Superior temporal gyrus (tissue), 1 donor: ENCODE results near the gene ERN2.
"Not testable (repeated sequence)": the region's sequence is repeated elsewhere in the genome, so short reads cannot be mapped to it uniquely, and the experiment has no call there.

Source experiments
- DNase-seq: peaks from one replicate; pipeline ENCODE4 v3.0.0-alpha.2; 2016; ENCODE audit errors: extremely low spot score

Gene ERN2

GRCh38 chr16:23722613-23723240, 9.7 kb upstream of the ERN2 start:
- DNase-seq = not testable (repeated sequence)

GRCh38 chr16:23716484-23716883, 3.5 kb upstream of the ERN2 start:
- DNase-seq = no peak

GRCh38 chr16:23711785-23712184, 1.2 kb downstream of the ERN2 start:
- DNase-seq = no peak

- no peak for DNase-seq
These were observed 2.5 kb downstream of the ERN2 start for GRCh38 chr16:23710504-23710903.

GRCh38 chr16:23710008-23710407, 3.0 kb downstream of the ERN2 start:
- no peak for DNase-seq

GRCh38 chr16:23709536-23709935, 3.5 kb downstream of the ERN2 start:
- DNase-seq = no peak

- no peak for DNase-seq
These were observed 6.6 kb downstream of the ERN2 start for GRCh38 chr16:23706439-23706838.

GRCh38 chr16:23705517-23705902, 7.5 kb downstream of the ERN2 start:
- no peak for DNase-seq

- no peak for DNase-seq
These were observed 8.1 kb downstream of the ERN2 start for GRCh38 chr16:23704772-23705516.

- no peak for DNase-seq
These were observed 10.1 kb downstream of the ERN2 start for GRCh38 chr16:23702951-23703350.

- no peak for DNase-seq
These were observed 12.0 kb downstream of the ERN2 start for GRCh38 chr16:23701045-23701444.

- no peak for DNase-seq
These were observed 12.5 kb downstream of the ERN2 start for GRCh38 chr16:23700509-23700908.

GRCh38 chr16:23700093-23700492, 12.9 kb downstream of the ERN2 start:
- DNase-seq = no peak

GRCh38 chr16:23699100-23699499, 13.9 kb downstream of the ERN2 start:
- no peak for DNase-seq

GRCh38 chr16:23695756-23696155, 17.3 kb downstream of the ERN2 start:
- DNase-seq = no peak

- DNase-seq = no peak
These were observed 18.2 kb downstream of the ERN2 start for GRCh38 chr16:23694644-23695373.

GRCh38 chr16:23694265-23694643, 18.8 kb downstream of the ERN2 start:
- no peak for DNase-seq

GRCh38 chr16:23692190-23692837, 20.7 kb downstream of the ERN2 start:
- no peak for DNase-seq

- no peak for DNase-seq
These were observed 21.4 kb downstream of the ERN2 start for GRCh38 chr16:23691483-23692189.

- no peak for DNase-seq
These were observed 22.1 kb downstream of the ERN2 start for GRCh38 chr16:23690771-23691482.
